ENCODE data around the gene PIK3C3. TPM values are rescaled to one million over a fixed set of nuclear protein-coding genes. Genes with fewer than 3 reads are reported as not detected.

The PIK3C3 gene
- total RNA-seq, 1 experiment from 2014 or later: 50.5 TPM

- CTCF ChIA-PET: no interaction called here
Observed at GRCh38 chr18:41975284-41975683, 20.2 kb downstream of the PIK3C3 start.

GRCh38 chr18:41977233-41977632 is 22.2 kb downstream of the PIK3C3 start:
- peaks cover 16% of the 10 kb centered on the region for H3K36me3 Mint-ChIP-seq (ENCODE audit: insufficient read depth, unreplicated experiment)
- CTCF ChIA-PET: no interaction called here
- no peaks in the 10 kb centered on the region for H3K9me3 Mint-ChIP-seq (ENCODE audit: unreplicated experiment)
- DNase-seq (ENCODE audit: unreplicated experiment): no peak
- intact Hi-C loops (cut with micrococcal nuclease): no loop called here
- no peaks in the 10 kb centered on the region for H3K27me3 Mint-ChIP-seq (ENCODE audit: insufficient read depth, unreplicated experiment)
- TF ChIP-seq CTCF (IDR thresholded peaks at IDR 0.05; ENCODE audit: unreplicated experiment): no peak
- no TSS peak for BruUV-seq (replicated peaks)
- no peak overlapping the region for H3K27ac Mint-ChIP-seq (ENCODE audit: low read depth, unreplicated experiment)
- H3K4me3 Mint-ChIP-seq (ENCODE audit: unreplicated experiment): no peak overlapping the region
- no peaks in the 10 kb centered on the region for H3K4me1 Mint-ChIP-seq (ENCODE audit: insufficient read depth, unreplicated experiment)
- POLR2A ChIA-PET: no interaction called here

More at GRCh38 chr18:41975284-41975683, 20.2 kb downstream of the PIK3C3 start:
- H3K4me1 Mint-ChIP-seq (ENCODE audit: insufficient read depth, unreplicated experiment): no peaks in the 10 kb centered on the region
- intact Hi-C loops (cut with micrococcal nuclease): no loop called here
- H3K9me3 Mint-ChIP-seq (ENCODE audit: unreplicated experiment): no peaks in the 10 kb centered on the region
- no peak for DNase-seq (ENCODE audit: unreplicated experiment)
- no peak overlapping the region for H3K4me3 Mint-ChIP-seq (ENCODE audit: unreplicated experiment)
- H3K27ac Mint-ChIP-seq (ENCODE audit: low read depth, unreplicated experiment): no peak overlapping the region
- TF ChIP-seq CTCF (IDR thresholded peaks at IDR 0.05; ENCODE audit: unreplicated experiment): no peak
- POLR2A ChIA-PET: interaction anchor here (0.7 kb wide), 1 partner anchor 27 kb away, joined by 3 read pairs; no protein-coding TSS in a partner anchor
- H3K27me3 Mint-ChIP-seq (ENCODE audit: insufficient read depth, unreplicated experiment): no peaks in the 10 kb centered on the region
- H3K36me3 Mint-ChIP-seq (ENCODE audit: insufficient read depth, unreplicated experiment): peaks cover 23% of the 10 kb centered on the region
- no TSS peak for BruUV-seq (replicated peaks)

GRCh38 chr18:41982942-41983660 is 28.1 kb downstream of the PIK3C3 start:
- H3K27ac Mint-ChIP-seq (ENCODE audit: low read depth, unreplicated experiment): no peak overlapping the region
- H3K36me3 Mint-ChIP-seq (ENCODE audit: insufficient read depth, unreplicated experiment): peaks cover 13% of the 10 kb centered on the region
- peak; percentile 1 for DNase-seq (ENCODE audit: unreplicated experiment)
- no peaks in the 10 kb centered on the region for H3K4me1 Mint-ChIP-seq (ENCODE audit: insufficient read depth, unreplicated experiment)
- TF ChIP-seq CTCF (IDR thresholded peaks at IDR 0.05; ENCODE audit: unreplicated experiment): no peak
- no peak overlapping the region for H3K4me3 Mint-ChIP-seq (ENCODE audit: unreplicated experiment)
- POLR2A ChIA-PET: interaction anchor here (0.7 to 0.8 kb wide), 2 partner anchors 26 to 989 kb away, joined by 3 read pairs; no protein-coding TSS in a partner anchor
- intact Hi-C loops (cut with micrococcal nuclease): no loop called here
- BruUV-seq (replicated peaks): no TSS peak
- no peaks in the 10 kb centered on the region for H3K27me3 Mint-ChIP-seq (ENCODE audit: insufficient read depth, unreplicated experiment)
- CTCF ChIA-PET: interaction anchor here (1.1 to 1.4 kb wide), 2 partner anchors 44 to 103 kb away, joined by 3 to 4 read pairs; no protein-coding TSS in a partner anchor
- no peaks in the 10 kb centered on the region for H3K9me3 Mint-ChIP-seq (ENCODE audit: unreplicated experiment)

GRCh38 chr18:41985914-41986313 is 30.9 kb downstream of the PIK3C3 start:
- no TSS peak for BruUV-seq (replicated peaks)
- intact Hi-C loops (cut with micrococcal nuclease): no loop called here
- H3K9me3 Mint-ChIP-seq (ENCODE audit: unreplicated experiment): no peaks in the 10 kb centered on the region
- CTCF ChIA-PET: interaction anchor here (0.6 to 0.8 kb wide), 3 partner anchors 40 to 457 kb away, joined by 3 read pairs; no protein-coding TSS in a partner anchor
- POLR2A ChIA-PET: no interaction called here
- DNase-seq (ENCODE audit: unreplicated experiment): no peak
- H3K27ac Mint-ChIP-seq (ENCODE audit: low read depth, unreplicated experiment): no peak overlapping the region
- peaks cover 13% of the 10 kb centered on the region for H3K36me3 Mint-ChIP-seq (ENCODE audit: insufficient read depth, unreplicated experiment)
- no peak for TF ChIP-seq CTCF (IDR thresholded peaks at IDR 0.05; ENCODE audit: unreplicated experiment)
- no peaks in the 10 kb centered on the region for H3K4me1 Mint-ChIP-seq (ENCODE audit: insufficient read depth, unreplicated experiment)
- H3K27me3 Mint-ChIP-seq (ENCODE audit: insufficient read depth, unreplicated experiment): no peaks in the 10 kb centered on the region
- no peak overlapping the region for H3K4me3 Mint-ChIP-seq (ENCODE audit: unreplicated experiment)
